Vagina (tissue), 2 donors: ENCODE data around the gene TSPAN5.

Experiments
- POLR2A ChIP-seq, 2 donors: fragments of 450-650 bp; IDR thresholded peaks; one replicate each; pipeline ENCODE4 v1.6.1; 2017; ENCODE audit warnings: antibody characterized with exemption in 2 of 2, mild to moderate bottlenecking in 2 of 2, moderate library complexity in 2 of 2
- TF ChIP-seq, protein P1 (sequence below), 3 experiments: fragments of 450-650 bp in 2 of 3; fragments of 200-600 bp in 1 of 3; sonication (generic) in 1 of 3; IDR thresholded peaks; one replicate each; pipeline ENCODE4 v1.5.1; 2017 to 2019; ENCODE audit warnings: antibody characterized with exemption in 3 of 3, mild to moderate bottlenecking in 2 of 3, moderate library complexity in 2 of 3

- TF ChIP-seq, protein P1, sequence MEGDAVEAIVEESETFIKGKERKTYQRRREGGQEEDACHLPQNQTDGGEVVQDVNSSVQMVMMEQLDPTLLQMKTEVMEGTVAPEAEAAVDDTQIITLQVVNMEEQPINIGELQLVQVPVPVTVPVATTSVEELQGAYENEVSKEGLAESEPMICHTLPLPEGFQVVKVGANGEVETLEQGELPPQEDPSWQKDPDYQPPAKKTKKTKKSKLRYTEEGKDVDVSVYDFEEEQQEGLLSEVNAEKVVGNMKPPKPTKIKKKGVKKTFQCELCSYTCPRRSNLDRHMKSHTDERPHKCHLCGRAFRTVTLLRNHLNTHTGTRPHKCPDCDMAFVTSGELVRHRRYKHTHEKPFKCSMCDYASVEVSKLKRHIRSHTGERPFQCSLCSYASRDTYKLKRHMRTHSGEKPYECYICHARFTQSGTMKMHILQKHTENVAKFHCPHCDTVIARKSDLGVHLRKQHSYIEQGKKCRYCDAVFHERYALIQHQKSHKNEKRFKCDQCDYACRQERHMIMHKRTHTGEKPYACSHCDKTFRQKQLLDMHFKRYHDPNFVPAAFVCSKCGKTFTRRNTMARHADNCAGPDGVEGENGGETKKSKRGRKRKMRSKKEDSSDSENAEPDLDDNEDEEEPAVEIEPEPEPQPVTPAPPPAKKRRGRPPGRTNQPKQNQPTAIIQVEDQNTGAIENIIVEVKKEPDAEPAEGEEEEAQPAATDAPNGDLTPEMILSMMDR (IDR thresholded peaks at IDR 0.05): no peak
- TF ChIP-seq POLR2A (IDR thresholded peaks at IDR 0.05): no peak
Measured at GRCh38 chr4:98656886-98657285, 1.5 kb downstream of the TSPAN5 start.
